ENCODE results near the gene SMAD2. TPM values are rescaled to one million over a fixed set of nuclear protein-coding genes. Genes with fewer than 3 reads are reported as not detected.

The SMAD2 gene
- total RNA-seq, 1 experiment from 2014 or later = 25.5 TPM

DNA sequence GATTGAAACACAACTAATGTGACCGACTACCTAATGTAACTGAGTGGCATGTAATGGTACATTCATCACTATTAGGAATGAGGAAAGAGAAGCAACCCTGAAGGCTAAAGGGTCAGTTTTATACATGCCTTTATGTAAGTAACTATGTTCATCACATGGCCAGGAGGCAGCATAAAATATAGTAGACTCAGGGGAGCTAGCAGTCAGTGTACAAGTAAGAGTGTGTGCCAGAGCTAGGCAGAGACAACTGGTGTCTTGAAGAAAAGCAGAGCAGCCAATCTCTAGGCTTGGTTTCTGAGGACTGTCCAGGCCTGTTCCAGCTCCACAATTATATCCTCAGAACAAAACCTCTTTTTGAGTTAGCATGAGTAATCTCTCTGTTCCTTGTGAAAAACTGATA lies 18.1 kb downstream of the SMAD2 start:
- no peaks in the 10 kb centered on the region for H3K9me2 ChIP-seq (replicated peaks; ENCODE audit: low read length)
- H3K9ac ChIP-seq (ENCODE audit: low read length) = no peak overlapping the region
- H3K4me3 ChIP-seq (ENCODE audit: low read length) = no peak overlapping the region
- no peak overlapping the region for H3K4me2 ChIP-seq (ENCODE audit: low read length)
- H4K20me1 ChIP-seq (ENCODE audit: low read length) = no peaks in the 10 kb centered on the region
- TF ChIP-seq, protein P1, sequence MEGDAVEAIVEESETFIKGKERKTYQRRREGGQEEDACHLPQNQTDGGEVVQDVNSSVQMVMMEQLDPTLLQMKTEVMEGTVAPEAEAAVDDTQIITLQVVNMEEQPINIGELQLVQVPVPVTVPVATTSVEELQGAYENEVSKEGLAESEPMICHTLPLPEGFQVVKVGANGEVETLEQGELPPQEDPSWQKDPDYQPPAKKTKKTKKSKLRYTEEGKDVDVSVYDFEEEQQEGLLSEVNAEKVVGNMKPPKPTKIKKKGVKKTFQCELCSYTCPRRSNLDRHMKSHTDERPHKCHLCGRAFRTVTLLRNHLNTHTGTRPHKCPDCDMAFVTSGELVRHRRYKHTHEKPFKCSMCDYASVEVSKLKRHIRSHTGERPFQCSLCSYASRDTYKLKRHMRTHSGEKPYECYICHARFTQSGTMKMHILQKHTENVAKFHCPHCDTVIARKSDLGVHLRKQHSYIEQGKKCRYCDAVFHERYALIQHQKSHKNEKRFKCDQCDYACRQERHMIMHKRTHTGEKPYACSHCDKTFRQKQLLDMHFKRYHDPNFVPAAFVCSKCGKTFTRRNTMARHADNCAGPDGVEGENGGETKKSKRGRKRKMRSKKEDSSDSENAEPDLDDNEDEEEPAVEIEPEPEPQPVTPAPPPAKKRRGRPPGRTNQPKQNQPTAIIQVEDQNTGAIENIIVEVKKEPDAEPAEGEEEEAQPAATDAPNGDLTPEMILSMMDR (conservative IDR thresholded peaks at IDR 0.05; ENCODE audit: low read depth, low read length) = no peak
- TF ChIP-seq EZH2 (IDR thresholded peaks at IDR 0.05; ENCODE audit: low read length, unreplicated experiment) (no peak), EZH2phosphoT487 (IDR thresholded peaks at IDR 0.05; ENCODE audit: borderline replicate concordance, low read length) (no peak)
- CTCF ChIA-PET = no interaction called here
- no peaks in the 10 kb centered on the region for H3F3A ChIP-seq (ENCODE audit: low read length, unreplicated experiment)
- no peaks in the 10 kb centered on the region for H3K9me3 ChIP-seq (ENCODE audit: low read length)
- no peak overlapping the region for H2AFZ ChIP-seq (ENCODE audit: low read length)
- H3K4me1 ChIP-seq (ENCODE audit: insufficient read depth, low read length) = peaks cover 21% of the 10 kb centered on the region
- POLR2A ChIA-PET (ENCODE audit: unreplicated experiment) = no interaction called here
- H3K36me3 ChIP-seq (ENCODE audit: low read depth, low read length) = no peaks in the 10 kb centered on the region
- BruUV-seq (replicated peaks) = no TSS peak
- H3K27me3 ChIP-seq (ENCODE audit: low read length) = no peaks in the 10 kb centered on the region
- intact Hi-C loops (cut with micrococcal nuclease) = no loop called here
- H3K79me2 ChIP-seq (ENCODE audit: low read length) = peaks cover 81% of the 10 kb centered on the region
- ATAC-seq = no peak
- DNase-seq = no peak
- no peak overlapping the region for H3K27ac ChIP-seq (ENCODE audit: low read length)

DNA sequence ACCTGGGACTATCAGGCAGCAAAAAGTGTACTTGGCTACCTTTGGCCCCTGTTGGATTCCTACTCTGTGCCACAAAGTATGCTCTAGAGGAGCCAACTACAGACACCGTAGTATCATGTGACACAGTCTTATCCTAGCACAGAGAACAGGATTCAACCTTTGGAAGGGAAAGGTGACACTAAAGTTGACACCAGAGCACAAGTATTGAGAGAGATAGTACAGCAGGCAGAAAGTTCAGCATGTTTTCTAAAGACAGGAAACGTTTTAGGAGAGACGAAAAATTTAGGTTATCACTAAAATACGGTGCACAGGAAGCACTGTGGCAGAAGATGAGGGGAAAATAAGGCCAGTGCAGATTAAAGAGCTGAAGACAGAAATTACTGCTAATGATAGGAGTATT lies 18.6 kb downstream of the SMAD2 start:
- TF ChIP-seq EZH2 (IDR thresholded peaks at IDR 0.05; ENCODE audit: low read length, unreplicated experiment) (no peak), EZH2phosphoT487 (IDR thresholded peaks at IDR 0.05; ENCODE audit: borderline replicate concordance, low read length) (no peak)
- Histone ChIP-seq H3K36me3 (ENCODE audit: low read depth, low read length) (no peaks in the 10 kb centered on the region), H4K20me1 (ENCODE audit: low read length) (no peaks in the 10 kb centered on the region), H3K27ac (ENCODE audit: low read length) (no peak overlapping the region), H3F3A (ENCODE audit: low read length, unreplicated experiment) (no peaks in the 10 kb centered on the region), H3K79me2 (ENCODE audit: low read length) (peaks cover 81% of the 10 kb centered on the region), H3K27me3 (ENCODE audit: low read length) (no peaks in the 10 kb centered on the region), H3K4me2 (ENCODE audit: low read length) (no peak overlapping the region), H3K9me3 (ENCODE audit: low read length) (no peaks in the 10 kb centered on the region), H3K4me3 (ENCODE audit: low read length) (no peak overlapping the region), H3K9ac (ENCODE audit: low read length) (no peak overlapping the region), H2AFZ (ENCODE audit: low read length) (no peak overlapping the region), H3K9me2 (replicated peaks; ENCODE audit: low read length) (no peaks in the 10 kb centered on the region), H3K4me1 (ENCODE audit: insufficient read depth, low read length) (peaks cover 17% of the 10 kb centered on the region)
- no TSS peak for BruUV-seq (replicated peaks)
- CTCF ChIA-PET = no interaction called here
- no peak for ATAC-seq
- POLR2A ChIA-PET (ENCODE audit: unreplicated experiment) = no interaction called here
- intact Hi-C loops (cut with micrococcal nuclease) = no loop called here
- no peak for DNase-seq

DNA sequence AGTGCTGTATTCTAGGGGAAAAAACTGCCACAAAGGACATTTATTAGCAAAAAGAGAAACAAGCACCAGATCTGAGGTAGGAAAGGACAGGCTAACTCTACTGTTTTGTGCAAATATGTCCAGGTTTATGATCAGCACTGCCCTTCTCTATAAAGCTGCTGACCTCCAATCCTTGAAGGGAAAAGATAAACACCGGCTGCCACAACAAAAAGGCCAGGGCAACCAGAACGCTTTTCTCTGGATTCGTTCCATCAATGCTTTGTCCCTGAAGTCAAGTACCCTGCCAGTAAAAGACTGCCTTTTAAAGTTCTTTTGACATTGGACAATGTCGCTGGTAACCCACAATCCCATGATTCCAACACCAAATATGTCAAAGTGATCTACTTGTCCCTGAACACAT lies 21.0 kb downstream of the SMAD2 start:
- H3K9me2 ChIP-seq (replicated peaks; ENCODE audit: low read length) = no peaks in the 10 kb centered on the region
- BruUV-seq (replicated peaks) = no TSS peak
- H3K4me1 ChIP-seq (ENCODE audit: insufficient read depth, low read length) = no peaks in the 10 kb centered on the region
- H3F3A ChIP-seq (ENCODE audit: low read length, unreplicated experiment) = no peaks in the 10 kb centered on the region
- H3K9ac ChIP-seq (ENCODE audit: low read length) = no peak overlapping the region
- no peak for ATAC-seq
- ChIA-PET CTCF (no interaction called here), POLR2A (ENCODE audit: unreplicated experiment) (no interaction called here)
- no peak for DNase-seq
- H3K4me2 ChIP-seq (ENCODE audit: low read length) = no peak overlapping the region
- H3K27ac ChIP-seq (ENCODE audit: low read length) = no peak overlapping the region
- TF ChIP-seq EZH2 (IDR thresholded peaks at IDR 0.05; ENCODE audit: low read length, unreplicated experiment) = no peak
- TF ChIP-seq, protein P1 (conservative IDR thresholded peaks at IDR 0.05; ENCODE audit: low read depth, low read length) = no peak
- no peak for TF ChIP-seq EZH2phosphoT487 (IDR thresholded peaks at IDR 0.05; ENCODE audit: borderline replicate concordance, low read length)
- H3K9me3 ChIP-seq (ENCODE audit: low read length) = no peaks in the 10 kb centered on the region
- no peaks in the 10 kb centered on the region for H4K20me1 ChIP-seq (ENCODE audit: low read length)
- H3K27me3 ChIP-seq (ENCODE audit: low read length) = no peaks in the 10 kb centered on the region
- peaks cover 83% of the 10 kb centered on the region for H3K79me2 ChIP-seq (ENCODE audit: low read length)
- intact Hi-C loops (cut with micrococcal nuclease) = no loop called here
- no peaks in the 10 kb centered on the region for H3K36me3 ChIP-seq (ENCODE audit: low read depth, low read length)
- no peak overlapping the region for H3K4me3 ChIP-seq (ENCODE audit: low read length)
- H2AFZ ChIP-seq (ENCODE audit: low read length) = no peak overlapping the region
